K562 (cell line): ENCODE results near the gene SLC26A11. TPM values are rescaled to one million over a fixed set of nuclear protein-coding genes. Genes with fewer than 3 reads are reported as not detected.

Source experiments
- ATAC-seq: fragments of 200-7000 bp; cut with Tn5 transposase; 3 replicates; pipeline ENCODE4 v1.9.1; 2020; ENCODE audit warnings: moderate library complexity
- BruUV-seq: library from RNA; stranded (reverse); fragments of 400-500 nt; replicated peaks from 2 replicates; lab custom pipeline; 2021; lab: Mats Ljungman, UMichigan
- CTCF ChIA-PET: fragments of 300-600 bp; formaldehyde crosslinking; extraction: SDS; loops from one replicate; lab custom pipeline; 2021; ENCODE audit warnings: low intra/inter-chr PET ratio; lab: Yijun Ruan, JAX
- POLR2A ChIA-PET: fragments of 300-600, 350-650 bp; sonication (Branson Sonifier 250); formaldehyde crosslinking; extraction: SDS; loops from one replicate; lab custom pipeline; 2021; ENCODE audit warnings: antibody characterized with exemption, inconsistent platforms; lab: Yijun Ruan, JAX
- DNase-seq, 4 experiments: peaks; one replicate each; pipeline versions ENCODE4 v3.0.0 to v3.0.0-alpha.2; 2011 to 2018; ENCODE audit warnings: low spot score in 3 of 4, mixed read lengths in 3 of 4; ENCODE audit errors: extremely low read depth in 1 of 4
- FAIRE-seq: peaks from 2 replicates; lab custom pipeline; 2011; peaks lifted over from hg19 to GRCh38; lab: Jason Lieb, UNC
- H2AFZ ChIP-seq: 2 replicates; pipeline ENCODE4 v1.6.0; 2011; ENCODE audit warnings: low read depth, low read length, control low read depth, inconsistent platforms
- H3K27ac ChIP-seq: fragments of 200-600 bp; 3 replicates; pipeline ENCODE4 v1.8.0; 2011; ENCODE audit warnings: low read depth, mild to moderate bottlenecking, control low read depth, inconsistent platforms, low read length, moderate library complexity, mixed read lengths; ENCODE audit errors: extremely low read depth
- H3K27me3 ChIP-seq, 2 experiments: fragments of 300-600 bp in 1 of 2; 2 replicates in 1 of 2; 3 replicates in 1 of 2; pipeline versions ENCODE4 v1.6.0 to v1.8.0; 2011; ENCODE audit warnings: inconsistent platforms in 2 of 2, low read length in 2 of 2, mild to moderate bottlenecking in 1 of 2, mixed read lengths in 1 of 2, moderate library complexity in 1 of 2; ENCODE audit not compliant: control insufficient read depth in 2 of 2, insufficient read depth in 2 of 2
- H3K36me3 ChIP-seq: fragments of 300-600 bp; 3 replicates; pipeline ENCODE4 v1.8.0; 2011; ENCODE audit warnings: mild to moderate bottlenecking, low read length, inconsistent platforms; ENCODE audit not compliant: control insufficient read depth, insufficient read depth
- H3K4me1 ChIP-seq, 2 experiments: fragments of 200-600 bp in 1 of 2; replicated peaks in 1 of 2; 2 replicates in 1 of 2; 3 replicates in 1 of 2; pipeline versions ENCODE4 v1.5.1 to v1.8.0; 2011; ENCODE audit warnings: inconsistent platforms in 2 of 2, low read length in 2 of 2, mild to moderate bottlenecking in 1 of 2, mixed read lengths in 1 of 2, moderate library complexity in 1 of 2; ENCODE audit not compliant: control insufficient read depth in 2 of 2, insufficient read depth in 2 of 2
- H3K4me2 ChIP-seq: 2 replicates; pipeline ENCODE4 v1.6.1; 2011; ENCODE audit warnings: low read length, control low read depth, inconsistent platforms, mixed read lengths; ENCODE audit not compliant: insufficient read depth
- H3K4me3 ChIP-seq: fragments of 200-600 bp; sonication (generic), shearing (Covaris generic); 2 replicates; pipeline ENCODE4 v1.5.1; 2016; ENCODE audit warnings: control low read depth, inconsistent platforms
- H3K79me2 ChIP-seq: fragments of 200-600 bp; 3 replicates; pipeline ENCODE4 v1.8.0; 2011; ENCODE audit warnings: low read length, inconsistent platforms; ENCODE audit not compliant: control insufficient read depth, insufficient read depth
- H3K9ac ChIP-seq, 2 experiments: 2 replicates each; pipeline versions ENCODE4 v1.6.0 to v1.6.1; 2011; ENCODE audit warnings: low read depth in 2 of 2, low read length in 2 of 2, control low read depth in 1 of 2, inconsistent platforms in 1 of 2, mild to moderate bottlenecking in 1 of 2, mixed read lengths in 1 of 2; ENCODE audit not compliant: insufficient read depth in 1 of 2
- H3K9me1 ChIP-seq: one replicate; pipeline ENCODE4 v1.6.0; 2011; ENCODE audit warnings: inconsistent platforms, mild to moderate bottlenecking, low read length, moderate library complexity; ENCODE audit not compliant: control insufficient read depth, insufficient read depth
- H3K9me3 ChIP-seq: replicated peaks from 2 replicates; pipeline ENCODE4 v1.5.1; 2011; ENCODE audit warnings: low read depth, low read length, inconsistent platforms; ENCODE audit not compliant: control insufficient read depth, insufficient read depth
- H4K20me1 ChIP-seq: replicated peaks from 2 replicates; pipeline ENCODE4 v1.6.1; 2011; ENCODE audit warnings: low read length, inconsistent platforms, mixed read lengths; ENCODE audit not compliant: control insufficient read depth, insufficient read depth
- CHD1 ChIP-seq: fragments of 200-600 bp; sonication (generic); IDR thresholded peaks from one replicate; pipeline ENCODE4 v1.6.1; 2012; ENCODE audit warnings: mild to moderate bottlenecking, moderate library complexity, low read length, inconsistent platforms
- MBD1 ChIP-seq: fragments of 250-450 bp; sonication (Bioruptor Pico); IDR thresholded peaks from 2 replicates; pipeline ENCODE4 v1.8.0; 2022; ENCODE audit warnings: inconsistent platforms
- RAD51 ChIP-seq: fragments of 450-650 bp; IDR thresholded peaks from 2 replicates; pipeline ENCODE4 v1.7.1; 2016; ENCODE audit warnings: low read depth, mild to moderate bottlenecking, borderline replicate concordance
- SOX6 ChIP-seq: fragments of 450-650 bp; IDR thresholded peaks from 2 replicates; pipeline ENCODE4 v1.6.1; 2014; ENCODE audit warnings: mild to moderate bottlenecking
- SRSF9 ChIP-seq: fragments of 200-400 bp; formaldehyde crosslinking; IDR thresholded peaks from 2 replicates; pipeline ENCODE4 v1.6.1; 2017; ENCODE audit warnings: low read depth, low read length, borderline replicate concordance
- WGBS: fragments of 100-300 bp; shearing (Covaris generic); methylation state at CpG from one replicate; pipeline ENCODE4 v1.1.6; 2016; ENCODE audit warnings: low coverage, mixed read lengths; ENCODE audit not compliant: insufficient coverage; ENCODE audit errors: missing lambda C conversion rate; 5-methylcytosine and 5-hydroxymethylcytosine counted together
- in situ Hi-C: fragments of 300-500 bp; cut with MboI; formaldehyde crosslinking; loops from 4 replicates; pipeline ENCODE4 v1.15.0; 2018; ENCODE audit warnings: inconsistent platforms, mixed read lengths
- intact Hi-C: fragments of 100-400 bp; cut with micrococcal nuclease; formaldehyde crosslinking; loops from 2 replicates; pipeline ENCODE4 v1.14.2; 2022
- polyA plus RNA-seq, 8 experiments: library from polyadenylated mRNA; depleted of rRNA in 4 of 8; stranded (reverse) in 5 of 8; unstranded in 3 of 8; fragments of >200 nt; fragmentation: Nextera tagmentation in 2 of 8; fragmentation: Illumina TruSeq in 1 of 8; extraction: Ambion mirVana in 2 of 8; extraction: Trizol in 1 of 8; gene quantifications; 2 replicates each; pipeline versions ENCODE4 v1.2.1 to v1.2.3, GENCODE V29; 2011 to 2014; ENCODE audit warnings: inconsistent platforms in 1 of 8, missing spikeins in 1 of 8
- total RNA-seq, 7 experiments: library from RNA; depleted of rRNA in 6 of 7; stranded (reverse); fragments of >200 nt in 6 of 7; fragmentation: Illumina TruSeq in 2 of 7; extraction: Trizol in 2 of 7; gene quantifications; 2 replicates each; pipeline versions ENCODE4 v1.2.1 to v1.2.3, GENCODE V29; 2011 to 2021; ENCODE audit warnings: low replicate concordance in 1 of 7
- TF ChIP-seq, protein P1 (sequence below): fragments of 200-800 bp; sonication (Bioruptor generic); IDR thresholded peaks from 2 replicates; pipeline ENCODE4 v1.6.1; 2016; ENCODE audit warnings: missing genetic modification characterization, missing compliant biosample characterization
- TF ChIP-seq, protein P2 (sequence below): sonication (generic); formaldehyde crosslinking; IDR thresholded peaks from 2 replicates; pipeline ENCODE4 v1.9.0; 2022; ENCODE audit warnings: mild to moderate bottlenecking, missing genetic modification reagents

SLC26A11 gene
- total and polyA plus RNA-seq, 9 of the 15 experiments (the other 6 are each of a cell fraction or from before 2014, with no cell fraction given): 0.06 to 3.1 (median 1.2) TPM; not detected in 1

GRCh38 chr17:80190716-80191115, 29.5 kb upstream of the SLC26A11 start:
- WGBS: 10% methylated on average over 7 of the region's 10 CpGs
- Histone ChIP-seq H3K27me3 (peaks cover 78 to 100% of the 10 kb centered on the region in 2 experiments), H3K79me2 (no peaks in the 10 kb centered on the region), H3K36me3 (no peaks in the 10 kb centered on the region), H3K9ac (no peak overlapping the region), H3K4me1 (peaks cover 0 to 31% of the 10 kb centered on the region in 2 experiments; a peak in 3 of 5 replicates), H3K4me3 (no peak overlapping the region), H4K20me1 (no peaks in the 10 kb centered on the region), H3K4me2 (no peak overlapping the region), H3K27ac (no peak overlapping the region), H3K9me1 (no peaks in the 10 kb centered on the region), H3K9me3 (no peaks in the 10 kb centered on the region; the same call in 1 of the 2 replicates), H2AFZ (no peak overlapping the region)
- CTCF ChIA-PET: no interaction called here
- POLR2A ChIA-PET: interaction anchor here (0.6 to 1.3 kb wide), 4 partner anchors 10 to 109 kb away, joined by 4 to 5 read pairs (median 4); no protein-coding TSS in a partner anchor
- intact Hi-C loops (loop anchor here (5.0 kb wide), 1 partner anchor 108 kb away; no protein-coding TSS in a partner anchor), in situ Hi-C loops (loop anchor here (10.0 kb wide), 1 partner anchor 794 kb away; no protein-coding TSS in a partner anchor)
- DNase-seq (no peak), ATAC-seq (no peak), FAIRE-seq (no peak)
- BruUV-seq: no TSS peak
- TF ChIP-seq SRSF9 (no peak), MBD1 (CRISPR knock-in tag) (no peak), SOX6 (no peak), CHD1 (no peak), RAD51 (no peak)
- TF ChIP-seq, protein P1, sequence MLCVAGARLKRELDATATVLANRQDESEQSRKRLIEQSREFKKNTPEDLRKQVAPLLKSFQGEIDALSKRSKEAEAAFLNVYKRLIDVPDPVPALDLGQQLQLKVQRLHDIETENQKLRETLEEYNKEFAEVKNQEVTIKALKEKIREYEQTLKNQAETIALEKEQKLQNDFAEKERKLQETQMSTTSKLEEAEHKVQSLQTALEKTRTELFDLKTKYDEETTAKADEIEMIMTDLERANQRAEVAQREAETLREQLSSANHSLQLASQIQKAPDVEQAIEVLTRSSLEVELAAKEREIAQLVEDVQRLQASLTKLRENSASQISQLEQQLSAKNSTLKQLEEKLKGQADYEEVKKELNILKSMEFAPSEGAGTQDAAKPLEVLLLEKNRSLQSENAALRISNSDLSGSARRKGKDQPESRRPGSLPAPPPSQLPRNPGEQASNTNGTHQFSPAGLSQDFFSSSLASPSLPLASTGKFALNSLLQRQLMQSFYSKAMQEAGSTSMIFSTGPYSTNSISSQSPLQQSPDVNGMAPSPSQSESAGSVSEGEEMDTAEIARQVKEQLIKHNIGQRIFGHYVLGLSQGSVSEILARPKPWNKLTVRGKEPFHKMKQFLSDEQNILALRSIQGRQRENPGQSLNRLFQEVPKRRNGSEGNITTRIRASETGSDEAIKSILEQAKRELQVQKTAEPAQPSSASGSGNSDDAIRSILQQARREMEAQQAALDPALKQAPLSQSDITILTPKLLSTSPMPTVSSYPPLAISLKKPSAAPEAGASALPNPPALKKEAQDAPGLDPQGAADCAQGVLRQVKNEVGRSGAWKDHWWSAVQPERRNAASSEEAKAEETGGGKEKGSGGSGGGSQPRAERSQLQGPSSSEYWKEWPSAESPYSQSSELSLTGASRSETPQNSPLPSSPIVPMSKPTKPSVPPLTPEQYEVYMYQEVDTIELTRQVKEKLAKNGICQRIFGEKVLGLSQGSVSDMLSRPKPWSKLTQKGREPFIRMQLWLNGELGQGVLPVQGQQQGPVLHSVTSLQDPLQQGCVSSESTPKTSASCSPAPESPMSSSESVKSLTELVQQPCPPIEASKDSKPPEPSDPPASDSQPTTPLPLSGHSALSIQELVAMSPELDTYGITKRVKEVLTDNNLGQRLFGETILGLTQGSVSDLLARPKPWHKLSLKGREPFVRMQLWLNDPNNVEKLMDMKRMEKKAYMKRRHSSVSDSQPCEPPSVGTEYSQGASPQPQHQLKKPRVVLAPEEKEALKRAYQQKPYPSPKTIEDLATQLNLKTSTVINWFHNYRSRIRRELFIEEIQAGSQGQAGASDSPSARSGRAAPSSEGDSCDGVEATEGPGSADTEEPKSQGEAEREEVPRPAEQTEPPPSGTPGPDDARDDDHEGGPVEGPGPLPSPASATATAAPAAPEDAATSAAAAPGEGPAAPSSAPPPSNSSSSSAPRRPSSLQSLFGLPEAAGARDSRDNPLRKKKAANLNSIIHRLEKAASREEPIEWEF: no peak
- TF ChIP-seq, protein P2, sequence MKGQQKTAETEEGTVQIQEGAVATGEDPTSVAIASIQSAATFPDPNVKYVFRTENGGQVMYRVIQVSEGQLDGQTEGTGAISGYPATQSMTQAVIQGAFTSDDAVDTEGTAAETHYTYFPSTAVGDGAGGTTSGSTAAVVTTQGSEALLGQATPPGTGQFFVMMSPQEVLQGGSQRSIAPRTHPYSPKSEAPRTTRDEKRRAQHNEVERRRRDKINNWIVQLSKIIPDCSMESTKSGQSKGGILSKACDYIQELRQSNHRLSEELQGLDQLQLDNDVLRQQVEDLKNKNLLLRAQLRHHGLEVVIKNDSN (CRISPR knock-in tag): no peak
